Endothelial cell of umbilical vein (primary cell): ENCODE data around the gene CDC37. TPM values are rescaled to one million over a fixed set of nuclear protein-coding genes. Genes with fewer than 3 reads are reported as not detected.
A peak's percentile ranks its signal among the peaks of the same experiment; 100 is the strongest.

Experiments
- BruUV-seq: library from RNA; stranded (reverse); fragments of 400-500 nt; replicated peaks from 2 replicates; lab custom pipeline; 2021; lab: Mats Ljungman, UMichigan
- CTCF ChIA-PET: fragments of 300-600, 350-600 bp; sonication (Branson Sonifier 250); formaldehyde crosslinking; loops from one replicate; lab custom pipeline; 2021; ENCODE audit warnings: antibody characterized with exemption, inconsistent platforms; lab: Charles Lee
- POLR2A ChIA-PET: fragments of 300-600, 350-600 bp; sonication (Branson Sonifier 250); formaldehyde crosslinking; loops from one replicate; lab custom pipeline; 2021; ENCODE audit warnings: antibody characterized with exemption, inconsistent platforms; lab: Charles Lee
- DNase-seq: peaks from one replicate; pipeline ENCODE4 v3.0.0-alpha.2; 2011; ENCODE audit warnings: low read depth, low spot score
- FAIRE-seq: peaks from 2 replicates; lab custom pipeline; 2011; peaks lifted over from hg19 to GRCh38; lab: Jason Lieb, UNC
- H2AFZ ChIP-seq: 2 replicates; pipeline ENCODE4 v1.6.0; 2012; ENCODE audit warnings: low read depth, low read length, control low read depth, inconsistent platforms
- H3K27ac ChIP-seq: 2 replicates; pipeline ENCODE4 v1.5.1; 2011; ENCODE audit warnings: low read depth, mild to moderate bottlenecking, control low read depth, low read length, moderate library complexity; ENCODE audit not compliant: insufficient read depth
- H3K27me3 ChIP-seq, 2 experiments: 2 replicates each; pipeline versions ENCODE4 v1.6.0 to v1.6.1; 2011; ENCODE audit warnings: low read length in 2 of 2, mixed read lengths in 1 of 2; ENCODE audit not compliant: control insufficient read depth in 2 of 2, insufficient read depth in 2 of 2
- H3K36me3 ChIP-seq, 2 experiments: 2 replicates in 1 of 2; 3 replicates in 1 of 2; pipeline ENCODE4 v1.5.1; 2011; ENCODE audit warnings: low read length in 2 of 2, mild to moderate bottlenecking in 1 of 2, moderate library complexity in 1 of 2; ENCODE audit not compliant: control insufficient read depth in 2 of 2, insufficient read depth in 2 of 2; ENCODE audit errors: extremely low read depth in 1 of 2
- H3K4me1 ChIP-seq: 3 replicates; pipeline ENCODE4 v1.5.1; 2011; ENCODE audit warnings: mild to moderate bottlenecking, low read length; ENCODE audit not compliant: control insufficient read depth, insufficient read depth; ENCODE audit errors: extremely low read depth
- H3K4me2 ChIP-seq: 2 replicates; pipeline ENCODE4 v1.6.1; 2011; ENCODE audit warnings: low read length, control low read depth, mixed read lengths; ENCODE audit not compliant: insufficient read depth
- H3K4me3 ChIP-seq, 3 experiments: fragments of 200-600 bp in 1 of 3; sonication (generic), shearing (Covaris generic) in 1 of 3; replicated peaks in 1 of 3; 2 replicates each; pipeline ENCODE4 v1.5.1; 2011 to 2016; ENCODE audit warnings: control low read depth in 3 of 3, low read length in 3 of 3, mild to moderate bottlenecking in 2 of 3, inconsistent platforms in 1 of 3, low read depth in 1 of 3, moderate library complexity in 1 of 3; ENCODE audit not compliant: insufficient read depth in 1 of 3
- H3K79me2 ChIP-seq: 2 replicates; pipeline ENCODE4 v1.6.0; 2012; ENCODE audit warnings: low read length, inconsistent platforms; ENCODE audit not compliant: control insufficient read depth, insufficient read depth
- H3K9ac ChIP-seq: replicated peaks from 2 replicates; pipeline ENCODE3; 2011; ENCODE audit warnings: low read length, control low read depth; ENCODE audit not compliant: insufficient read depth; ENCODE audit errors: extremely low read depth
- H3K9me1 ChIP-seq: replicated peaks from 3 replicates; pipeline ENCODE4 v1.6.0; 2011; ENCODE audit warnings: mild to moderate bottlenecking, low read length; ENCODE audit not compliant: control insufficient read depth, insufficient read depth; ENCODE audit errors: extremely low read depth
- H3K9me3 ChIP-seq: replicated peaks from 2 replicates; pipeline ENCODE4 v1.5.1; 2012; ENCODE audit warnings: low read length, inconsistent platforms; ENCODE audit not compliant: control insufficient read depth, insufficient read depth
- H4K20me1 ChIP-seq: replicated peaks from 2 replicates; pipeline ENCODE3; 2011; ENCODE audit warnings: mild to moderate bottlenecking, low read length; ENCODE audit not compliant: control insufficient read depth, insufficient read depth; ENCODE audit errors: extremely low read depth
- EZH2 ChIP-seq: IDR thresholded peaks from 2 replicates; pipeline ENCODE4 v1.6.1; 2012; ENCODE audit warnings: borderline replicate concordance, low read depth, mild to moderate bottlenecking, moderate library complexity, low read length, inconsistent platforms; ENCODE audit not compliant: severe bottlenecking
- FOS ChIP-seq: IDR thresholded peaks from 2 replicates; pipeline ENCODE4 v1.6.1; 2011; ENCODE audit warnings: mild to moderate bottlenecking, low read length, moderate library complexity, borderline replicate concordance; ENCODE audit not compliant: insufficient read depth
- JUN ChIP-seq: IDR thresholded peaks from 2 replicates; pipeline ENCODE4 v1.6.1; 2011; ENCODE audit warnings: borderline replicate concordance, low read depth; ENCODE audit not compliant: insufficient read length, insufficient read depth
- MAX ChIP-seq: IDR thresholded peaks from 2 replicates; pipeline ENCODE4 v1.6.1; 2011; ENCODE audit not compliant: insufficient read depth, insufficient read length
- MYC ChIP-seq: IDR thresholded peaks from one replicate; pipeline ENCODE4 v1.6.1; 2011; ENCODE audit warnings: mild to moderate bottlenecking, low read depth, low read length
- POLR2A ChIP-seq: IDR thresholded peaks from 2 replicates; pipeline ENCODE4 v1.6.1; 2012; ENCODE audit warnings: low read depth, mild to moderate bottlenecking, control low read depth, low read length
- POLR2AphosphoS5 ChIP-seq: IDR thresholded peaks from 2 replicates; pipeline ENCODE4 v1.6.1; 2012; ENCODE audit warnings: low read depth, mild to moderate bottlenecking, control low read depth, low read length, moderate library complexity; ENCODE audit not compliant: insufficient read depth
- dilution Hi-C: fragments of 300-500 bp; cut with MboI; formaldehyde crosslinking; loops from one replicate; pipeline ENCODE4 v1.15.0; 2019; ENCODE audit warnings: low sequenced_read_pairs; ENCODE audit not compliant: extremely low pct_ligation_motif_present
- intact Hi-C: fragments of 100-400 bp; cut with micrococcal nuclease; formaldehyde crosslinking; loops from one replicate; pipeline ENCODE4 v1.10.0; 2022
- polyA plus RNA-seq, 4 experiments: library from polyadenylated mRNA; depleted of rRNA in 3 of 4; stranded (reverse) in 3 of 4; unstranded in 1 of 4; fragments of >200 nt; gene quantifications; 2 replicates each; pipeline versions ENCODE4 v1.2.1 to v1.2.3, GENCODE V29; 2011 to 2012; ENCODE audit warnings: missing spikeins in 1 of 4
- total RNA-seq: library from RNA; stranded (reverse); gene quantifications from 2 replicates; pipeline ENCODE4 v1.2.3, GENCODE V29; 2021
- TF ChIP-seq, protein P1 (sequence below), 2 donors: IDR thresholded peaks; 1 replicate in 1 of 2; 2 replicates in 1 of 2; pipeline ENCODE4 v1.5.1; 2011; ENCODE audit warnings: low read length in 2 of 2, mild to moderate bottlenecking in 2 of 2, moderate library complexity in 2 of 2, control low read depth in 1 of 2, inconsistent platforms in 1 of 2, low read depth in 1 of 2; ENCODE audit not compliant: insufficient read depth in 1 of 2; ENCODE audit errors: extremely low read depth in 1 of 2

The CDC37 gene
- total and polyA plus RNA-seq, 2 donors (not counting 3 experiments of a cell fraction or from before 2014, with no cell fraction given), result 300 to 372 TPM

DNA sequence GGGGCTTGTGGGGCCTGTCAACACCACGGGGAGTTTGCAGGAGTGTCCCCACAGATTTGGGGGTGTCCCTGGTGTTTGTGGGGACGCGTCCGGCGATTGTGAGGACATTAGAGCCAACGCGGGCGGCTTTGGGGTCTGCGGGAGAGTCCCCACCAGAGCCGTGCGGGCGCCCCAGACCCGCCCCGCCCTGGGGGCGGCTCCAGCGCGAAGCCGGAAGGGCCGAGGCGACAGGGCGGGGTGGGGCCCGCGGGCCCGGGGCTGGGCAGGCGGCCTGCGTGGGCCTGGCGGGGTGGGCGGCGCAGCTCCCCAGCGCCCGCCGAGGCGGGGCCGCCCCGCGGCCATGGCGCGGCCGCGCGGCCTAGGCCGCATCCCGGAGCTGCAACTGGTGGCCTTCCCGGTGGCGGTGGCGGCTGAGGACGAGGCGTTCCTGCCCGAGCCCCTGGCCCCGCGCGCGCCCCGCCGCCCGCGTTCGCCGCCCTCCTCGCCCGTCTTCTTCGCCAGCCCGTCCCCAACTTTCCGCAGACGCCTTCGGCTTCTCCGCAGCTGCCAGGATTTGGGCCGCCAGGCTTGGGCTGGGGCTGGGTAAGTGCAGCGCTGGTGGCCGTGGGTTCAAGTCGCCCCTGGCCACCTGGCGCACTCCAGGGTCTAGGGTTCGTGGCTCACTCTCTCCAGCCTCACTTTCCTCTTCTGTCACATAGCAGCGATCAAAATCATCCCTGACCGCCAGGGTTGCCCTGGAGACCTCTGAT is 27.3 kb upstream of the CDC37 start:
- Histone ChIP-seq H4K20me1 (no peaks in the 10 kb centered on the region), H3K36me3 (no peaks in the 10 kb centered on the region), H3K9me1 (no peaks in the 10 kb centered on the region), H3K4me2 (peak overlapping the region; percentile 39), H3K79me2 (no peaks in the 10 kb centered on the region), H3K9ac (peak overlapping the region; percentile 62), H3K27ac (no peak overlapping the region), H3K27me3 (no peaks in the 10 kb centered on the region), H3K9me3 (no peaks in the 10 kb centered on the region), H3K4me1 (peaks cover 27% of the 10 kb centered on the region), H3K4me3 (peak overlapping the region; percentile 28 to 51 (median 47)), H2AFZ (peak overlapping the region; percentile 83)
- ChIA-PET CTCF (interaction anchor here (0.6 to 1.1 kb wide), 4 partner anchors 10 to 40 kb away, joined by 3 to 4 read pairs (median 4); partner anchors contain the start of genes CDC37 and PDE4A), POLR2A (no interaction called here)
- FAIRE-seq, result peak; percentile 67
- no peak for DNase-seq
- TF ChIP-seq EZH2, result no peak
- TF ChIP-seq FOS, result no peak
- TF ChIP-seq MAX, result no peak
- TF ChIP-seq POLR2A, result peak; percentile 39
- no peak for TF ChIP-seq MYC
- TF ChIP-seq POLR2AphosphoS5, result peak; percentile 40
- TF ChIP-seq, protein P1, sequence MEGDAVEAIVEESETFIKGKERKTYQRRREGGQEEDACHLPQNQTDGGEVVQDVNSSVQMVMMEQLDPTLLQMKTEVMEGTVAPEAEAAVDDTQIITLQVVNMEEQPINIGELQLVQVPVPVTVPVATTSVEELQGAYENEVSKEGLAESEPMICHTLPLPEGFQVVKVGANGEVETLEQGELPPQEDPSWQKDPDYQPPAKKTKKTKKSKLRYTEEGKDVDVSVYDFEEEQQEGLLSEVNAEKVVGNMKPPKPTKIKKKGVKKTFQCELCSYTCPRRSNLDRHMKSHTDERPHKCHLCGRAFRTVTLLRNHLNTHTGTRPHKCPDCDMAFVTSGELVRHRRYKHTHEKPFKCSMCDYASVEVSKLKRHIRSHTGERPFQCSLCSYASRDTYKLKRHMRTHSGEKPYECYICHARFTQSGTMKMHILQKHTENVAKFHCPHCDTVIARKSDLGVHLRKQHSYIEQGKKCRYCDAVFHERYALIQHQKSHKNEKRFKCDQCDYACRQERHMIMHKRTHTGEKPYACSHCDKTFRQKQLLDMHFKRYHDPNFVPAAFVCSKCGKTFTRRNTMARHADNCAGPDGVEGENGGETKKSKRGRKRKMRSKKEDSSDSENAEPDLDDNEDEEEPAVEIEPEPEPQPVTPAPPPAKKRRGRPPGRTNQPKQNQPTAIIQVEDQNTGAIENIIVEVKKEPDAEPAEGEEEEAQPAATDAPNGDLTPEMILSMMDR (IDR thresholded peaks at IDR 0.05; ENCODE audit: extremely low read depth in 1 of 2, insufficient read depth in 1 of 2, low read depth in 1 of 2, low read length in 2 of 2), result no peak
- TF ChIP-seq JUN, result no peak
- intact Hi-C loops, result no loop called here
- BruUV-seq, result no TSS peak
- dilution Hi-C loops, result no loop called here
